Neural cell (in vitro differentiated cells): ENCODE measurements around the gene OR1N2. TPM values are rescaled to one million over a fixed set of nuclear protein-coding genes. Genes with fewer than 3 reads are reported as not detected.

Source experiments
- H2AFZ ChIP-seq: fragments of 200-600, 300-800 bp; sonication (generic), shearing (Covaris generic); 2 replicates; pipeline ENCODE4 v1.6.0; 2014; ENCODE audit warnings: low read depth, mild to moderate bottlenecking, antibody characterized with exemption, low read length, moderate library complexity
- H3F3A ChIP-seq: fragments of 200-600 bp; shearing (Covaris generic); 2 replicates; pipeline ENCODE4 v1.6.1; 2016; ENCODE audit warnings: mild to moderate bottlenecking, moderate library complexity, mixed read lengths, antibody characterized with exemption, low read length; ENCODE audit not compliant: insufficient read depth, poor library complexity, severe bottlenecking
- H3K27ac ChIP-seq: fragments of 200-600, 300-800 bp; sonication (generic), shearing (Covaris generic); 2 replicates; pipeline ENCODE4 v1.5.1; 2014; ENCODE audit warnings: mild to moderate bottlenecking, low read length, moderate library complexity
- H3K27me3 ChIP-seq: fragments of 300-800, 200-600 bp; sonication (generic), shearing (Covaris generic); 2 replicates; pipeline ENCODE4 v1.6.0; 2014; ENCODE audit warnings: mild to moderate bottlenecking, low read depth, low read length, moderate library complexity; ENCODE audit not compliant: insufficient read depth
- H3K36me3 ChIP-seq: fragments of 300-800, 200-600 bp; sonication (generic), shearing (Covaris generic); 2 replicates; pipeline ENCODE4 v1.5.1; 2014; ENCODE audit warnings: mild to moderate bottlenecking, antibody characterized with exemption, low read length, moderate library complexity; ENCODE audit not compliant: insufficient read depth
- H3K4me2 ChIP-seq: fragments of 300-800, 200-600 bp; sonication (generic), shearing (Covaris generic); 2 replicates; pipeline ENCODE4 v1.6.0; 2014; ENCODE audit warnings: mild to moderate bottlenecking, low read length
- H3K4me3 ChIP-seq: fragments of 300-800, 200-600 bp; sonication (generic), shearing (Covaris generic); 2 replicates; pipeline ENCODE4 v1.5.1; 2014; ENCODE audit warnings: mild to moderate bottlenecking, low read length, moderate library complexity
- H3K79me2 ChIP-seq: fragments of 200-600 bp; shearing (Covaris generic); replicated peaks from 2 replicates; pipeline ENCODE4 v1.6.0; 2014; ENCODE audit warnings: mild to moderate bottlenecking, low read length, moderate library complexity; ENCODE audit not compliant: insufficient read depth
- H3K9ac ChIP-seq: fragments of 300-800, 200-600 bp; sonication (generic), shearing (Covaris generic); 2 replicates; pipeline ENCODE4 v1.6.1; 2016; ENCODE audit warnings: mild to moderate bottlenecking, low read length, mixed read lengths
- H3K9me2 ChIP-seq: fragments of 200-600 bp; shearing (Covaris generic); 2 replicates; pipeline ENCODE4 v1.6.1; 2016; ENCODE audit warnings: mild to moderate bottlenecking, low read length, mixed read lengths; ENCODE audit not compliant: insufficient read depth
- H3K9me3 ChIP-seq: fragments of 200-600, 300-800 bp; sonication (generic), shearing (Covaris generic); 2 replicates; pipeline ENCODE4 v1.6.1; 2016; ENCODE audit warnings: mild to moderate bottlenecking, mixed run types, low read length, moderate library complexity, mixed read lengths
- H4K20me1 ChIP-seq: fragments of 200-600 bp; shearing (Covaris generic); 2 replicates; pipeline ENCODE4 v1.6.1; 2016; ENCODE audit warnings: mild to moderate bottlenecking, mixed run types; ENCODE audit not compliant: insufficient read depth
- CTCF ChIP-seq: fragments of 450-650 bp; IDR thresholded peaks from 2 replicates; pipeline ENCODE4 v1.5.1; 2014; ENCODE audit warnings: antibody characterized with exemption, mild to moderate bottlenecking, moderate library complexity; ENCODE audit not compliant: poor library complexity, severe bottlenecking
- EP300 ChIP-seq: fragments of 450-650 bp; conservative IDR thresholded peaks from 2 replicates; pipeline ENCODE4 v1.6.1; 2014; ENCODE audit warnings: antibody characterized with exemption, mild to moderate bottlenecking, moderate library complexity; ENCODE audit not compliant: poor library complexity, severe bottlenecking
- EZH2 ChIP-seq: fragments of 200-600, 300-800 bp; shearing (Covaris generic), sonication (generic); IDR thresholded peaks from 2 replicates; pipeline ENCODE4 v1.6.1; 2014; ENCODE audit warnings: antibody characterized with exemption, low read length, borderline replicate concordance, mild to moderate bottlenecking; ENCODE audit not compliant: insufficient read depth, poor library complexity, severe bottlenecking
- MXI1 ChIP-seq: fragments of 450-650 bp; conservative IDR thresholded peaks from 2 replicates; pipeline ENCODE4 v1.6.1; 2014; ENCODE audit warnings: antibody characterized with exemption, mild to moderate bottlenecking; ENCODE audit not compliant: poor library complexity, severe bottlenecking
- POLR2AphosphoS5 ChIP-seq: IDR thresholded peaks from 2 replicates; pipeline ENCODE4 v1.6.1; 2012
- RAD21 ChIP-seq: fragments of 450-650 bp; conservative IDR thresholded peaks from 2 replicates; pipeline ENCODE4 v1.6.1; 2014; ENCODE audit warnings: antibody characterized with exemption, mild to moderate bottlenecking, moderate library complexity
- REST ChIP-seq: IDR thresholded peaks from 2 replicates; pipeline ENCODE4 v1.6.1; 2012; ENCODE audit warnings: borderline replicate concordance
- SMC3 ChIP-seq: fragments of 450-650 bp; conservative IDR thresholded peaks from 2 replicates; pipeline ENCODE4 v1.6.1; 2014; ENCODE audit warnings: antibody characterized with exemption, mild to moderate bottlenecking, moderate library complexity; ENCODE audit not compliant: poor library complexity
- TAF1 ChIP-seq: IDR thresholded peaks from 2 replicates; pipeline ENCODE4 v1.6.1; 2012; ENCODE audit warnings: low read depth
- polyA plus RNA-seq: library from polyadenylated mRNA; depleted of rRNA; stranded (reverse); fragments of >200 nt; gene quantifications from 2 replicates; pipeline ENCODE4 v1.2.3, GENCODE V29; 2014

Gene OR1N2
- polyA plus RNA-seq, 1 donor from 2014 or later = not detected

- Histone ChIP-seq H3K36me3 (no peaks in the 10 kb centered on the region), H3K27ac (no peak overlapping the region), H3F3A (no peaks in the 10 kb centered on the region), H3K27me3 (no peaks in the 10 kb centered on the region), H4K20me1 (no peaks in the 10 kb centered on the region), H2AFZ (no peak overlapping the region), H3K9me3 (no peaks in the 10 kb centered on the region), H3K9me2 (no peaks in the 10 kb centered on the region), H3K9ac (no peak overlapping the region), H3K4me3 (no peak overlapping the region), H3K79me2 (no peaks in the 10 kb centered on the region), H3K4me2 (no peak overlapping the region)
- TF ChIP-seq TAF1 (no peak), RAD21 (no peak), CTCF (no peak), POLR2AphosphoS5 (no peak), EZH2 (no peak), REST (no peak), MXI1 (no peak), SMC3 (no peak), EP300 (no peak)
Measured at GRCh38 chr9:122567901-122568300, 15.0 kb downstream of the OR1N2 start.

GRCh38 chr9:122572456-122572855 is 19.5 kb downstream of the OR1N2 start:
- TF ChIP-seq SMC3 (no peak), EP300 (no peak), EZH2 (no peak), RAD21 (no peak), TAF1 (no peak), MXI1 (no peak), POLR2AphosphoS5 (no peak), REST (no peak), CTCF (no peak)
- no peak overlapping the region for H3K4me2 ChIP-seq
- H3K9me3 ChIP-seq = no peaks in the 10 kb centered on the region

More at GRCh38 chr9:122572456-122572855, 19.5 kb downstream of the OR1N2 start:
- H3K9me2 ChIP-seq = no peaks in the 10 kb centered on the region
- no peak overlapping the region for H3K27ac ChIP-seq
- H3K27me3 ChIP-seq = no peaks in the 10 kb centered on the region
- no peaks in the 10 kb centered on the region for H3K79me2 ChIP-seq
- H3F3A ChIP-seq = no peaks in the 10 kb centered on the region
- no peak overlapping the region for H3K9ac ChIP-seq
- no peak overlapping the region for H3K4me3 ChIP-seq
- H3K36me3 ChIP-seq = no peaks in the 10 kb centered on the region
- H4K20me1 ChIP-seq = no peaks in the 10 kb centered on the region
- no peak overlapping the region for H2AFZ ChIP-seq
